ENCODE data around the gene ZBTB3. TPM values are rescaled to one million over a fixed set of nuclear protein-coding genes. Genes with fewer than 3 reads are reported as not detected.

Gene ZBTB3
- total and polyA plus RNA-seq, 2 of the 8 experiments (the other 6 are each of a cell fraction or from before 2014, with no cell fraction given) = 30.2 to 76.9 TPM

GRCh38 chr11:62752994-62753735, 795 bp downstream of the ZBTB3 start (continued):
- TF ChIP-seq NANOG (IDR thresholded peaks at IDR 0.05; ENCODE audit: insufficient read depth, low read depth, low read length, poor library complexity, severe bottlenecking) = no peak
- TF ChIP-seq ATF2 (IDR thresholded peaks at IDR 0.05; ENCODE audit: low read length) = no peak
- no peak for TF ChIP-seq RFX5 (IDR thresholded peaks at IDR 0.05; ENCODE audit: borderline replicate concordance, low read depth, low read length)
- TF ChIP-seq BACH1 (IDR thresholded peaks at IDR 0.05; ENCODE audit: low read length) = no peak
- no peak for TF ChIP-seq ATF3 (IDR thresholded peaks at IDR 0.05; ENCODE audit: insufficient read depth, low read depth, low read length)
- no peak for TF ChIP-seq NRF1 (IDR thresholded peaks at IDR 0.05; ENCODE audit: low read depth, low read length)
